ENCODE data around the gene KDM4D.

KDM4D gene

GRCh38 chr11:94960488-94960887, 13.0 kb upstream of the KDM4D start:
- H3K27me3 ChIP-seq (ENCODE audit: low read depth, low read length): no peaks in the 10 kb centered on the region
- no peaks in the 10 kb centered on the region for H3K9me3 ChIP-seq (ENCODE audit: control insufficient read depth in 1 of 2, low read length in 2 of 2)
- H3K27ac ChIP-seq (ENCODE audit: low read length): no peak overlapping the region
- H3K36me3 ChIP-seq (ENCODE audit: control insufficient read depth in 1 of 2, insufficient read depth in 2 of 2, low read length in 2 of 2): peaks cover 44 to 61% of the 10 kb centered on the region in 2 donors
- H3K4me1 ChIP-seq (ENCODE audit: control insufficient read depth in 1 of 2, insufficient read depth in 2 of 2, low read length in 2 of 2): no peaks in the 10 kb centered on the region
- H3K4me3 ChIP-seq (ENCODE audit: low read depth in 1 of 2, low read length in 2 of 2): no peak overlapping the region

GRCh38 chr11:94961255-94961654, 12.3 kb upstream of the KDM4D start:
- Histone ChIP-seq H3K9me3 (ENCODE audit: control insufficient read depth in 1 of 2, low read length in 2 of 2) (no peaks in the 10 kb centered on the region), H3K4me3 (ENCODE audit: low read depth in 1 of 2, low read length in 2 of 2) (no peak overlapping the region), H3K4me1 (ENCODE audit: control insufficient read depth in 1 of 2, insufficient read depth in 2 of 2, low read length in 2 of 2) (no peaks in the 10 kb centered on the region), H3K36me3 (ENCODE audit: control insufficient read depth in 1 of 2, insufficient read depth in 2 of 2, low read length in 2 of 2) (peaks cover 51 to 69% of the 10 kb centered on the region in 2 donors), H3K27ac (ENCODE audit: low read length) (no peak overlapping the region), H3K27me3 (ENCODE audit: low read depth, low read length) (no peaks in the 10 kb centered on the region)

DNA sequence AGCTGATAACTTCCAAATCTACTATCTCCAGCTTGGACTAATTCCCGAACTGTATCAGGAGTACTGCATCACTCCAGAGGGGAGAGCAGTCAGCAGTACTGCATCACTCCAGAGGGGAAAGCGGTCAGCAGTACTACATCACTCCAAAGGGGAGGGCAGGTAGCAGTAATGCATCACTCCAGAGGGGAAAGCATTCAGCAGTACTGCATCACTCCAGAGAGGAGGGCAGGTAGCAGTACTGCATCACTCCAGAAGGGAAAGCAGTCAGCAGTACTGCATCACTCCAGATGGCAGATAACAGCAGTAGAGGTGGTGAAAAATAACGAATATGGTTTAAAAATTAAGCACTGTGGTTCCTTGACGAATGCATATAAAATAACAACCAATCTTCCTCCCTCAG, 8.6 kb upstream of the KDM4D start:
- Histone ChIP-seq H3K4me3 (ENCODE audit: low read depth in 1 of 2, low read length in 2 of 2) (no peak overlapping the region), H3K9me3 (ENCODE audit: control insufficient read depth in 1 of 2, low read length in 2 of 2) (no peaks in the 10 kb centered on the region), H3K4me1 (ENCODE audit: control insufficient read depth in 1 of 2, insufficient read depth in 2 of 2, low read length in 2 of 2) (no peaks in the 10 kb centered on the region), H3K27me3 (ENCODE audit: low read depth, low read length) (no peaks in the 10 kb centered on the region), H3K27ac (ENCODE audit: low read length) (no peak overlapping the region), H3K36me3 (ENCODE audit: control insufficient read depth in 1 of 2, insufficient read depth in 2 of 2, low read length in 2 of 2) (peaks cover 77 to 88% of the 10 kb centered on the region in 2 donors)

- no peak overlapping the region for H3K4me3 ChIP-seq (ENCODE audit: low read depth in 1 of 2, low read length in 2 of 2)
- H3K9me3 ChIP-seq (ENCODE audit: control insufficient read depth in 1 of 2, low read length in 2 of 2): no peaks in the 10 kb centered on the region
- H3K27me3 ChIP-seq (ENCODE audit: low read depth, low read length): no peaks in the 10 kb centered on the region
- no peak overlapping the region for H3K27ac ChIP-seq (ENCODE audit: low read length)
- H3K36me3 ChIP-seq (ENCODE audit: control insufficient read depth in 1 of 2, insufficient read depth in 2 of 2, low read length in 2 of 2): peaks cover 67 to 76% of the 10 kb centered on the region in 2 donors
- peaks cover 6 to 17% of the 10 kb centered on the region in 2 donors for H3K4me1 ChIP-seq (ENCODE audit: control insufficient read depth in 1 of 2, insufficient read depth in 2 of 2, low read length in 2 of 2)
Observed at GRCh38 chr11:94968334-94968958, 5.1 kb upstream of the KDM4D start.

DNA sequence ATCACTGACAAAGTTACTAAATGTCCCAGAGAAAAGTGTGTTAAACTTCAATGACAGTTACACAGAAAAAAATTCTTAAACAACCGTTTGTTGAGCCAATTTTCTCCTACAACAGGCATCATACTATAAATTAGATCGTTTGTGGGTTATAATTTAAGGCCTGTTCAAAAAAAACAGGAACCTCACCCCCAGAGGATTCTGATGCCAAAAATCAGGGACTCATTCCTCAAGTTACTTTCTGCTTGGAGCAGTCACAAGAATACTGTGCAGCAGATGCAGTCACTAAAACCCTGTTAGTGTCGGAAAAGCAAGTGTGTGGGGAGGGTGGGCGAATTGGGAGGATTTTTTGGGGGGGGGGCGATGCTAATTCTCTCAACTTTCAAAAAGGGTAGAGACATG, 810 bp upstream of the KDM4D start:
- no peaks in the 10 kb centered on the region for H3K27me3 ChIP-seq (ENCODE audit: low read depth, low read length)
- H3K9me3 ChIP-seq (ENCODE audit: control insufficient read depth in 1 of 2, low read length in 2 of 2): no peaks in the 10 kb centered on the region
- H3K4me3 ChIP-seq (ENCODE audit: low read depth in 1 of 2, low read length in 2 of 2): peak overlapping the region; percentile 90 to 100
- peaks cover 36 to 41% of the 10 kb centered on the region in 2 donors for H3K36me3 ChIP-seq (ENCODE audit: control insufficient read depth in 1 of 2, insufficient read depth in 2 of 2, low read length in 2 of 2)
- peaks cover 6 to 17% of the 10 kb centered on the region in 2 donors for H3K4me1 ChIP-seq (ENCODE audit: control insufficient read depth in 1 of 2, insufficient read depth in 2 of 2, low read length in 2 of 2)
- peak overlapping the region; percentile 91 for H3K27ac ChIP-seq (ENCODE audit: low read length)

GRCh38 chr11:94974178-94974577, 669 bp downstream of the KDM4D start:
- H3K27ac ChIP-seq (ENCODE audit: low read length): no peak overlapping the region

DNA sequence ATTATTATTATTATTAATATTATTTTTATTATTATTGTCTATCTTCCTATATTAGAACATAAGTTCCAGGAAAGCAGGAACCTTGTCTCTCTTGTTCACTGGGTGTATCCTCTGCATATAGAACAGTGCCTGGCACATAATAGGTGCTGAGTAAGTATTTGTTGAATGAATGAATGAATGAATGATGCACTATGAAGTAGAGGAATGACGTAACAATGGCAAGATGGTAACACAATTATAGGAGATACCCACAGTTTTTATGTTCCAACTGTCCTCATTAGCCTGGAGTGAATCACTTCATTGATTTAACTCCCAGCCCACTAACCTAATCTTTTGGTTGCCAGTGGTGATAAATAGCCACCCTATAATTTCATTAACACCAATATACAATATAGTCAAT, 2.1 kb downstream of the KDM4D start:
- Histone ChIP-seq H3K27ac (ENCODE audit: low read length) (no peak overlapping the region), H3K36me3 (ENCODE audit: control insufficient read depth in 1 of 2, insufficient read depth in 2 of 2, low read length in 2 of 2) (peaks cover 9 to 12% of the 10 kb centered on the region in 2 donors), H3K27me3 (ENCODE audit: low read depth, low read length) (no peaks in the 10 kb centered on the region), H3K4me3 (ENCODE audit: low read depth in 1 of 2, low read length in 2 of 2) (no peak overlapping the region), H3K9me3 (ENCODE audit: control insufficient read depth in 1 of 2, low read length in 2 of 2) (no peaks in the 10 kb centered on the region), H3K4me1 (ENCODE audit: control insufficient read depth in 1 of 2, insufficient read depth in 2 of 2, low read length in 2 of 2) (peaks cover 6 to 17% of the 10 kb centered on the region in 2 donors)

More at GRCh38 chr11:94974178-94974577, 669 bp downstream of the KDM4D start:
- Histone ChIP-seq H3K4me1 (ENCODE audit: control insufficient read depth in 1 of 2, insufficient read depth in 2 of 2, low read length in 2 of 2) (peaks cover 6 to 17% of the 10 kb centered on the region in 2 donors), H3K9me3 (ENCODE audit: control insufficient read depth in 1 of 2, low read length in 2 of 2) (no peaks in the 10 kb centered on the region), H3K36me3 (ENCODE audit: control insufficient read depth in 1 of 2, insufficient read depth in 2 of 2, low read length in 2 of 2) (peaks cover 22 to 26% of the 10 kb centered on the region in 2 donors), H3K4me3 (ENCODE audit: low read depth in 1 of 2, low read length in 2 of 2) (peak overlapping the region; percentile 90 to 100), H3K27me3 (ENCODE audit: low read depth, low read length) (no peaks in the 10 kb centered on the region)

GRCh38 chr11:94987378-94987777, 13.9 kb downstream of the KDM4D start:
- no peaks in the 10 kb centered on the region for H3K9me3 ChIP-seq (ENCODE audit: control insufficient read depth in 1 of 2, low read length in 2 of 2)
- H3K27ac ChIP-seq (ENCODE audit: low read length): no peak overlapping the region
- no peaks in the 10 kb centered on the region for H3K4me1 ChIP-seq (ENCODE audit: control insufficient read depth in 1 of 2, insufficient read depth in 2 of 2, low read length in 2 of 2)
- no peaks in the 10 kb centered on the region for H3K27me3 ChIP-seq (ENCODE audit: low read depth, low read length)
- H3K36me3 ChIP-seq (ENCODE audit: control insufficient read depth in 1 of 2, insufficient read depth in 2 of 2, low read length in 2 of 2): no peaks in the 10 kb centered on the region
- no peak overlapping the region for H3K4me3 ChIP-seq (ENCODE audit: low read depth in 1 of 2, low read length in 2 of 2)

GRCh38 chr11:94988748-94989147, 15.2 kb downstream of the KDM4D start:
- Histone ChIP-seq H3K27ac (ENCODE audit: low read length) (no peak overlapping the region), H3K27me3 (ENCODE audit: low read depth, low read length) (no peaks in the 10 kb centered on the region), H3K4me3 (ENCODE audit: low read depth in 1 of 2, low read length in 2 of 2) (no peak overlapping the region), H3K36me3 (ENCODE audit: control insufficient read depth in 1 of 2, insufficient read depth in 2 of 2, low read length in 2 of 2) (no peaks in the 10 kb centered on the region), H3K4me1 (ENCODE audit: control insufficient read depth in 1 of 2, insufficient read depth in 2 of 2, low read length in 2 of 2) (no peaks in the 10 kb centered on the region), H3K9me3 (ENCODE audit: control insufficient read depth in 1 of 2, low read length in 2 of 2) (no peaks in the 10 kb centered on the region)

DNA sequence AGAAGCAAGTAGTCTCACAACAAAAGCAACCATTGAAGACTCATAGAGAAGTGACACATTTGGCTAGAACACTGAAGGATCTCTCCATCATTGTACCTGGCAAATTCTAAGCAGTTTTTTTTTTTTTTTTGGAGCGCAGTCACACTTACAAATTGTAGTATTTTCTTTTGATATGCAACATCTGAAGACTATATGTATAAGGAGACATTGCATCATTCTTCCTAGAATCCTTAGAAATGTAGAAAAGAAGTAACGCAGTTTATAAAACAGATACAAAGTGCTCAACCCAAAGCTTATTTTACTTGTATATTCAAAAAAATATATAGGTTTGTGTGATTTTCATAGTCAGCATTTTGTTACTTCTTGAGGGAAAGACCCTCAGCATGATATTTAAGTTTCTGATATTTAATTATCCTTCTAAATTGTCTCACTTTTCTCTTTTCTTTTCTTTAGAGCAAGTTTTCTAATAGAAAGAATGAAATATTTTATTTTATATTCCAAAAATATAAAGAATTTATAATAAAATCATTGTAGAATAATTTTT, 20.0 kb downstream of the KDM4D start:
- Histone ChIP-seq H3K9me3 (ENCODE audit: control insufficient read depth in 1 of 2, low read length in 2 of 2) (no peaks in the 10 kb centered on the region), H3K36me3 (ENCODE audit: control insufficient read depth in 1 of 2, insufficient read depth in 2 of 2, low read length in 2 of 2) (peaks cover 0 to 9% of the 10 kb centered on the region in 2 donors), H3K27me3 (ENCODE audit: low read depth, low read length) (no peaks in the 10 kb centered on the region), H3K27ac (ENCODE audit: low read length) (no peak overlapping the region), H3K4me1 (ENCODE audit: control insufficient read depth in 1 of 2, insufficient read depth in 2 of 2, low read length in 2 of 2) (no peaks in the 10 kb centered on the region), H3K4me3 (ENCODE audit: low read depth in 1 of 2, low read length in 2 of 2) (no peak overlapping the region)

- Histone ChIP-seq H3K27me3 (ENCODE audit: low read depth, low read length) (no peaks in the 10 kb centered on the region), H3K27ac (ENCODE audit: low read length) (no peak overlapping the region), H3K4me3 (ENCODE audit: low read depth in 1 of 2, low read length in 2 of 2) (no peak overlapping the region), H3K9me3 (ENCODE audit: control insufficient read depth in 1 of 2, low read length in 2 of 2) (no peaks in the 10 kb centered on the region), H3K4me1 (ENCODE audit: control insufficient read depth in 1 of 2, insufficient read depth in 2 of 2, low read length in 2 of 2) (no peaks in the 10 kb centered on the region), H3K36me3 (ENCODE audit: control insufficient read depth in 1 of 2, insufficient read depth in 2 of 2, low read length in 2 of 2) (peaks cover 0 to 11% of the 10 kb centered on the region in 2 donors)
Observed at GRCh38 chr11:94997437-94997836, 23.9 kb downstream of the KDM4D start.

DNA sequence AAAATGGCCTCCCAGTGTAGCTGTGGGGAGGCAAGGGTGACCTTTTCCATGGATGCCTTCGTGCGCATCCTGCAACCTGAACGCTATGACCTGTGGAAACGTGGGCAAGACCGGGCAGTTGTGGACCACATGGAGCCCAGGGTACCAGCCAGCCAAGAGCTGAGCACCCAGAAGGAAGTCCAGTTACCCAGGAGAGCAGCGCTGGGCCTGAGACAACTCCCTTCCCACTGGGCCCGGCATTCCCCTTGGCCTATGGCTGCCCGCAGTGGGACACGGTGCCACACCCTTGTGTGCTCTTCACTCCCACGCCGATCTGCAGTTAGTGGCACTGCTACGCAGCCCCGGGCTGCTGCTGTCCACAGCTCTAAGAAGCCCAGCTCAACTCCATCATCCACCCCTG, 24.8 kb downstream of the KDM4D start:
- Histone ChIP-seq H3K27ac (ENCODE audit: low read length) (no peak overlapping the region), H3K27me3 (ENCODE audit: low read depth, low read length) (no peaks in the 10 kb centered on the region), H3K36me3 (ENCODE audit: control insufficient read depth in 1 of 2, insufficient read depth in 2 of 2, low read length in 2 of 2) (peaks cover 0 to 11% of the 10 kb centered on the region in 2 donors), H3K4me3 (ENCODE audit: low read depth in 1 of 2, low read length in 2 of 2) (no peak overlapping the region), H3K4me1 (ENCODE audit: control insufficient read depth in 1 of 2, insufficient read depth in 2 of 2, low read length in 2 of 2) (no peaks in the 10 kb centered on the region), H3K9me3 (ENCODE audit: control insufficient read depth in 1 of 2, low read length in 2 of 2) (no peaks in the 10 kb centered on the region)
